B cell (primary cell): ENCODE measurements around the gene IL4R.

Experiments
- CTCF ChIP-seq: fragments of 200-600 bp; IDR thresholded peaks from one replicate; pipeline ENCODE4 v1.8.0; 2022; ENCODE audit warnings: antibody characterized with exemption, mild to moderate bottlenecking
- EZH2 ChIP-seq: IDR thresholded peaks from 2 replicates; pipeline ENCODE4 v1.6.1; 2012; ENCODE audit warnings: borderline replicate concordance, low read depth, mild to moderate bottlenecking, moderate library complexity, low read length; ENCODE audit not compliant: insufficient read depth, poor library complexity, severe bottlenecking

DNA sequence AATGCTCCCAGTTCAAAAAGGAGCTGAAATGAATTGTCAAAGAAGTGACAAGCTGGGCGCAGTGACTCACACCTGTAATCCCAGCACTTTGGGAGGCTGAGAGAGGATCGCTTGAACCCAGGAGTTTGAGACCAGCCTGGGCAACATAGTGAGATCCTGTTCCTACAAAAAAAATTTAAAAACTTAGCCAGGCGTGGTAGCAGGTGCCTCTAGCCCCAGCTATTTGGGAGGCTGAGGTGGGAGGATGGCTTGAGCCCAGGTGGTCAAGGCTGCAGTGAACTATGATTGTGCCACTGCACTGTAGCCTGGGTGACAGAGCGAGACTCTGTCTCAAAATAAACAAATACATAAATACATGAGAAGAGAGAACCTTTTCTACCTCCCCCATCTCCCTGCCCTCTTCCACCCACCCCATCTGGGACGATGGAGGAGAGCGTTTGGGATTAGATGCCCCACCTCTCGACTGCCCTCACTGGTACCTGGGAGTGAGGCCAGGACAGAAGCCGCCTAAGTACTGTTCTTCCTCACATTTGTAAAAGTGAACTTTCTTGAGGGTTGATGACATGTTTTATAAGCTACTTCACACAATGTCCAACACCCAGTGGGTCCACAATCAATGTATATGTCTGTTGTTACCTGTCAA is 2.4 kb downstream of the IL4R start:
- TF ChIP-seq CTCF = no peak
- no peak for TF ChIP-seq EZH2
